ENCODE measurements around the gene MEX3A.
"Not testable (repeated sequence)": the region's sequence is repeated elsewhere in the genome, so short reads cannot be mapped to it uniquely, and the experiment has no call there.

Gene MEX3A

GRCh38 chr1:156118177-156118868, 36.1 kb upstream of the MEX3A start:
- no peak for DNase-seq (ENCODE audit: low read depth in 4 of 4, low spot score in 1 of 4)

- DNase-seq (ENCODE audit: low read depth in 4 of 4, low spot score in 1 of 4) = no peak
Measured at GRCh38 chr1:156117414-156118176, 35.3 kb upstream of the MEX3A start.

GRCh38 chr1:156116731-156117130, 34.5 kb upstream of the MEX3A start:
- not testable (repeated sequence) for DNase-seq (ENCODE audit: low read depth in 4 of 4, low spot score in 1 of 4)

GRCh38 chr1:156115514-156116374, 33.5 kb upstream of the MEX3A start:
- no peak for DNase-seq (ENCODE audit: low read depth in 4 of 4, low spot score in 1 of 4)

- DNase-seq (ENCODE audit: low read depth in 4 of 4, low spot score in 1 of 4) = no peak
Measured at GRCh38 chr1:156114919-156115513, 32.8 kb upstream of the MEX3A start.

- DNase-seq (ENCODE audit: low read depth in 4 of 4, low spot score in 1 of 4) = peak in 3 of 4 experiments; percentile 53 to 79 (median 59)
Measured at GRCh38 chr1:156114101-156114918, 32.0 kb upstream of the MEX3A start, which contains the start of gene LMNA. LMNA (plus strand) TSS chr1:156114711; CDS start chr1:156114919, 208 bp downstream.

GRCh38 chr1:156113282-156113950, 31.2 kb upstream of the MEX3A start:
- DNase-seq (ENCODE audit: low read depth in 4 of 4, low spot score in 1 of 4) = no peak

- DNase-seq (ENCODE audit: low read depth in 4 of 4, low spot score in 1 of 4) = no peak
Measured at GRCh38 chr1:156112276-156113137, 30.2 kb upstream of the MEX3A start.

GRCh38 chr1:156111355-156111962, 29.2 kb upstream of the MEX3A start:
- DNase-seq (ENCODE audit: low read depth in 4 of 4, low spot score in 1 of 4) = no peak

GRCh38 chr1:156110252-156110651, 28.0 kb upstream of the MEX3A start:
- no peak for DNase-seq (ENCODE audit: low read depth in 4 of 4, low spot score in 1 of 4)

- DNase-seq (ENCODE audit: low read depth in 4 of 4, low spot score in 1 of 4) = no peak
Measured at GRCh38 chr1:156108664-156109241, 26.5 kb upstream of the MEX3A start.

- no peak for DNase-seq (ENCODE audit: low read depth in 4 of 4, low spot score in 1 of 4)
Measured at GRCh38 chr1:156108057-156108456, 25.8 kb upstream of the MEX3A start.

- DNase-seq (ENCODE audit: low read depth in 4 of 4, low spot score in 1 of 4) = no peak
Measured at GRCh38 chr1:156106624-156107488, 24.6 kb upstream of the MEX3A start.

GRCh38 chr1:156104861-156105832, 22.9 kb upstream of the MEX3A start:
- DNase-seq (ENCODE audit: low read depth in 4 of 4, low spot score in 1 of 4) = no peak

GRCh38 chr1:156104065-156104810, 22.0 kb upstream of the MEX3A start:
- no peak for DNase-seq (ENCODE audit: low read depth in 4 of 4, low spot score in 1 of 4)
